NT2/D1 (cell line): ENCODE data around the gene ADARB2.

Experiments
- SUZ12 ChIP-seq: IDR thresholded peaks from 2 replicates; pipeline ENCODE4 v1.6.1; 2011; ENCODE audit not compliant: insufficient read length, insufficient read depth; ENCODE audit errors: extremely low read depth
- YY1 ChIP-seq: IDR thresholded peaks from 2 replicates; pipeline ENCODE4 v1.6.1; 2011; ENCODE audit not compliant: insufficient read length, insufficient read depth
- ZNF274 ChIP-seq: IDR thresholded peaks from 2 replicates; pipeline ENCODE4 v1.6.1; 2011; ENCODE audit warnings: mild to moderate bottlenecking, low read depth, low read length

DNA sequence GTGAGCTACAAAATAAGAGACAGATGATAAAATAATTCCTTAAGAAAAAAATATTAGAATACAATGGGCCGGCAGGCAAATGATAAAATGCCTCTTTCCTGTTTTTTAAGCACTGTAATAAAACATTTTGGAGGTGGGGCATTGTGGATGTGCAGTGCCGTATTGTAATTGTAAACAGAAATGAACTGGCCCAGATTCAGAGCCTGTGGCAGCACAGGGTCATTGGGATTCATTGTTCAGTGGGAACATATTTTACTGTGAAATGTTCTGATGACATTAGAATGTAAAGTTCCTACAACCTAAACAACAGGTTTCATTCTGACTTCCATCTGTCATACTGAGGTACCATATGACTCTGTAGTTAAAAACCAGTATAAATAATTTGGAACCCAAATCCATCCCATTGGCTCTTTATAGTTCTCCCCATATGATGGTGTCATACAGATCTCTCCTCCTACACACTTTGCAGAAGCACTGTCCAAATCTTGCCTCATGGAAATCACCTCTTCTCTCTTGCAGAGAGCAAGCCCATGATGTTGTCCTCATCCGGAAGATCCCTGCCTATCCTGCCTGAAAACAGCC is 416.5 kb downstream of the ADARB2 start:
- TF ChIP-seq YY1 (no peak), ZNF274 (no peak), SUZ12 (no peak)
